IMR-90 (cell line): Measurements from ENCODE around the gene SEC61A1. TPM values are rescaled to one million over a fixed set of nuclear protein-coding genes. Genes with fewer than 3 reads are reported as not detected.

ENCODE experiments used
- ATAC-seq: fragments of 200-7000 bp; cut with Tn5 transposase; 2 replicates; pipeline ENCODE4 v1.9.1; 2020; ENCODE audit warnings: low read depth, mild to moderate bottlenecking, moderate library complexity
- BruUV-seq: library from RNA; stranded (reverse); fragments of 400-500 nt; replicated peaks from 2 replicates; lab custom pipeline; 2021; lab: Mats Ljungman, UMichigan
- CTCF ChIA-PET: fragments of 300-600 bp; formaldehyde crosslinking; extraction: SDS; loops from one replicate; lab custom pipeline; 2021; ENCODE audit warnings: antibody characterized with exemption; lab: Yijun Ruan, JAX
- POLR2A ChIA-PET: fragments of 300-600 bp; sonication (Branson Sonifier 250); formaldehyde crosslinking; loops from one replicate; lab custom pipeline; 2022; ENCODE audit warnings: antibody characterized with exemption; ENCODE audit not compliant: unreplicated experiment; lab: Charles Lee
- DNase-seq: peaks from one replicate; pipeline ENCODE4 v3.0.0; 2013
- H2AFZ ChIP-seq: replicated peaks from 2 replicates; pipeline ENCODE3; 2013; ENCODE audit warnings: low read length, mild to moderate bottlenecking; ENCODE audit not compliant: poor library complexity
- H2AK5ac ChIP-seq: 2 replicates; pipeline ENCODE4 v1.6.1; 2013; ENCODE audit warnings: low read depth, low read length, inconsistent platforms
- H2AK9ac ChIP-seq: replicated peaks from 2 replicates; pipeline ENCODE3; 2013; ENCODE audit warnings: mild to moderate bottlenecking, low read depth, low read length, moderate library complexity; ENCODE audit not compliant: poor library complexity
- H2BK120ac ChIP-seq: 2 replicates; pipeline ENCODE4 v1.6.1; 2013; ENCODE audit warnings: low read depth, low read length, inconsistent platforms
- H2BK15ac ChIP-seq: 3 replicates; pipeline ENCODE4 v1.6.1; 2013; ENCODE audit warnings: low read depth, low read length, inconsistent platforms
- H2BK20ac ChIP-seq: 2 replicates; pipeline ENCODE4 v1.6.1; 2013; ENCODE audit warnings: low read depth, mild to moderate bottlenecking, inconsistent platforms, low read length, moderate library complexity
- H2BK5ac ChIP-seq: 2 replicates; pipeline ENCODE4 v1.6.1; 2013; ENCODE audit warnings: mild to moderate bottlenecking, low read depth, low read length, inconsistent platforms; ENCODE audit not compliant: poor library complexity, severe bottlenecking
- H3K14ac ChIP-seq: replicated peaks from 2 replicates; pipeline ENCODE4 v1.6.1; 2013; ENCODE audit warnings: low read depth, low read length, inconsistent platforms
- H3K18ac ChIP-seq: 2 replicates; pipeline ENCODE4 v1.6.1; 2013; ENCODE audit warnings: low read depth, low read length, control low read depth
- H3K23ac ChIP-seq: 2 replicates; pipeline ENCODE4 v1.6.1; 2013; ENCODE audit warnings: low read depth, low read length, inconsistent platforms
- H3K27ac ChIP-seq: 2 replicates; pipeline ENCODE4 v1.5.1; 2013; ENCODE audit warnings: mild to moderate bottlenecking, control low read depth, low read length; ENCODE audit not compliant: insufficient read depth
- H3K27me3 ChIP-seq: 2 replicates; pipeline ENCODE4 v1.6.1; 2013; ENCODE audit warnings: low read length; ENCODE audit not compliant: control insufficient read depth, insufficient read depth
- H3K36me3 ChIP-seq: 2 replicates; pipeline ENCODE4 v1.6.1; 2013; ENCODE audit warnings: low read length, mixed read lengths; ENCODE audit not compliant: control insufficient read depth, insufficient read depth
- H3K4ac ChIP-seq: 2 replicates; pipeline ENCODE4 v1.6.1; 2013; ENCODE audit warnings: low read depth, low read length, inconsistent platforms
- H3K4me1 ChIP-seq: 2 replicates; pipeline ENCODE4 v1.6.1; 2013; ENCODE audit warnings: low read length, mixed read lengths; ENCODE audit not compliant: control insufficient read depth, insufficient read depth
- H3K4me2 ChIP-seq: 2 replicates; pipeline ENCODE4 v1.6.1; 2013; ENCODE audit warnings: low read depth, mild to moderate bottlenecking, control low read depth, low read length, moderate library complexity
- H3K4me3 ChIP-seq: 2 replicates; pipeline ENCODE4 v1.5.1; 2013; ENCODE audit warnings: low read depth, mild to moderate bottlenecking, control low read depth, low read length, moderate library complexity; ENCODE audit not compliant: insufficient read depth
- H3K56ac ChIP-seq: 2 replicates; pipeline ENCODE4 v1.6.1; 2013; ENCODE audit warnings: low read length, inconsistent platforms; ENCODE audit not compliant: insufficient read depth; ENCODE audit errors: extremely low read depth
- H3K79me1 ChIP-seq, 2 experiments: 2 replicates each; pipeline ENCODE4 v1.6.1; 2013; ENCODE audit warnings: low read length in 2 of 2, inconsistent platforms in 1 of 2, low read depth in 1 of 2
- H3K9ac ChIP-seq: 2 replicates; pipeline ENCODE4 v1.6.1; 2013; ENCODE audit warnings: low read depth, low read length, control low read depth
- H3K9me1 ChIP-seq: 2 replicates; pipeline ENCODE4 v1.6.1; 2013; ENCODE audit warnings: low read length, inconsistent platforms; ENCODE audit not compliant: insufficient read depth
- H3K9me3 ChIP-seq: 2 replicates; pipeline ENCODE4 v1.6.1; 2013; ENCODE audit warnings: low read length; ENCODE audit not compliant: control insufficient read depth, insufficient read depth
- H4K20me1 ChIP-seq: 2 replicates; pipeline ENCODE4 v1.6.1; 2013; ENCODE audit warnings: low read length, inconsistent platforms; ENCODE audit not compliant: insufficient read depth
- H4K5ac ChIP-seq: 2 replicates; pipeline ENCODE4 v1.6.1; 2013; ENCODE audit warnings: mild to moderate bottlenecking, low read depth, low read length, control low read depth
- H4K8ac ChIP-seq, 2 experiments: 2 replicates each; pipeline ENCODE4 v1.6.1; 2013; ENCODE audit warnings: low read depth in 2 of 2, low read length in 2 of 2, control low read depth in 1 of 2, inconsistent platforms in 1 of 2
- H4K91ac ChIP-seq: 2 replicates; pipeline ENCODE4 v1.6.1; 2013; ENCODE audit warnings: low read depth, low read length, inconsistent platforms; ENCODE audit not compliant: insufficient read depth
- BHLHE40 ChIP-seq: fragments of 150-350 bp; IDR thresholded peaks from 2 replicates; pipeline ENCODE4 v1.6.1; 2016; ENCODE audit warnings: mild to moderate bottlenecking, low read depth, low read length
- CHD1 ChIP-seq: IDR thresholded peaks from 2 replicates; pipeline ENCODE4 v1.6.1; 2012; ENCODE audit warnings: low read depth, low read length, improper control_type of control experiment
- CTCF ChIP-seq: conservative IDR thresholded peaks from 2 replicates; pipeline ENCODE4 v1.5.1; 2012; ENCODE audit warnings: mild to moderate bottlenecking, low read depth, low read length, improper control_type of control experiment
- ELK1 ChIP-seq: fragments of 150-350 bp; IDR thresholded peaks from 2 replicates; pipeline ENCODE4 v1.6.1; 2016; ENCODE audit warnings: low read depth, mild to moderate bottlenecking, low read length, moderate library complexity, borderline replicate concordance
- FOS ChIP-seq: fragments of 150-350 bp; IDR thresholded peaks from 2 replicates; pipeline ENCODE4 v1.6.1; 2016; ENCODE audit warnings: low read depth, low read length
- MAFK ChIP-seq: IDR thresholded peaks from 2 replicates; pipeline ENCODE4 v1.6.1; 2012; ENCODE audit warnings: low read depth, low read length, improper control_type of control experiment
- MAZ ChIP-seq: IDR thresholded peaks from 2 replicates; pipeline ENCODE4 v1.6.1; 2012; ENCODE audit warnings: low read depth, mild to moderate bottlenecking, low read length, improper control_type of control experiment, moderate library complexity, borderline replicate concordance
- MXI1 ChIP-seq: IDR thresholded peaks from 2 replicates; pipeline ENCODE4 v1.6.1; 2012; ENCODE audit warnings: low read depth, mild to moderate bottlenecking, low read length, moderate library complexity, borderline replicate concordance
- POLR2A ChIP-seq: IDR thresholded peaks from 2 replicates; pipeline ENCODE4 v1.6.1; 2012; ENCODE audit warnings: mild to moderate bottlenecking, low read depth, low read length
- RAD21 ChIP-seq: IDR thresholded peaks from 2 replicates; pipeline ENCODE4 v1.6.1; 2012; ENCODE audit warnings: low read length, improper control_type of control experiment
- RFX5 ChIP-seq: IDR thresholded peaks from 2 replicates; pipeline ENCODE4 v1.8.0; 2012; ENCODE audit warnings: low read depth, mild to moderate bottlenecking, low read length, moderate library complexity
- SMC3 ChIP-seq: fragments of 150-350 bp; IDR thresholded peaks from 2 replicates; pipeline ENCODE4 v1.6.1; 2016; ENCODE audit warnings: low read depth, mild to moderate bottlenecking, antibody characterized with exemption, low read length, moderate library complexity
- WGBS, 2 experiments: methylation state at CpG; one replicate each; pipeline versions ENCODE4 v1.1.5 to v1.1.7; 2013; ENCODE audit warnings: missing lambda C conversion rate in 2 of 2; ENCODE audit not compliant: insufficient read length in 1 of 2; ENCODE audit errors: extremely low coverage in 2 of 2; 5-methylcytosine and 5-hydroxymethylcytosine counted together
- dilution Hi-C: fragments of 300-500 bp; cut with HindIII; formaldehyde crosslinking; loops from one replicate; pipeline ENCODE4 v1.14.3; 2018; ENCODE audit warnings: low sequenced_read_pairs; ENCODE audit not compliant: unreplicated experiment
- in situ Hi-C: fragments of 300-500 bp; cut with MboI; formaldehyde crosslinking; loops from 3 replicates; pipeline ENCODE4 v1.14.3; 2019; ENCODE audit warnings: low sequenced_read_pairs, inconsistent platforms, mixed read lengths
- intact Hi-C: fragments of 100-400 bp; cut with micrococcal nuclease; formaldehyde crosslinking; loops from 2 replicates; pipeline ENCODE4 v1.10.0; 2022
- polyA plus RNA-seq, 3 experiments: library from polyadenylated mRNA; depleted of rRNA; stranded (reverse); fragments of >200 nt; gene quantifications; 2 replicates each; pipeline ENCODE4 v1.2.3, GENCODE V29; 2012; ENCODE audit warnings: low replicate concordance in 1 of 3
- total RNA-seq: library from RNA; depleted of rRNA; stranded (reverse); fragments of >200 nt; gene quantifications from 2 replicates; pipeline ENCODE4 v1.2.3, GENCODE V29; 2012

Gene SEC61A1
- total and polyA plus RNA-seq, 2 of the 4 experiments (the other 2 are of a cell fraction) = 377 to 478 TPM

- Histone ChIP-seq H3K27me3 (no peaks in the 10 kb centered on the region), H2BK120ac (no peak overlapping the region), H3K4me2 (no peak overlapping the region), H2BK15ac (no peak overlapping the region), H3K14ac (no peak overlapping the region), H3K36me3 (peaks cover 85% of the 10 kb centered on the region), H3K18ac (no peak overlapping the region), H3K56ac (no peak overlapping the region), H2BK5ac (no peak overlapping the region), H4K5ac (no peak overlapping the region), H3K9me1 (peaks cover 8% of the 10 kb centered on the region), H3K9me3 (no peaks in the 10 kb centered on the region), H2BK20ac (no peak overlapping the region), H2AFZ (no peak overlapping the region), H2AK5ac (no peak overlapping the region), H4K8ac (no peak overlapping the region), H3K4me1 (peaks cover 3% of the 10 kb centered on the region), H3K27ac (no peak overlapping the region), H3K79me1 (peaks cover 55 to 81% of the 10 kb centered on the region in 2 experiments), H3K4ac (no peak overlapping the region), H4K20me1 (peaks cover 75% of the 10 kb centered on the region), H3K23ac (no peak overlapping the region), H4K91ac (no peak overlapping the region), H3K9ac (no peak overlapping the region), H2AK9ac (no peak overlapping the region), H3K4me3 (no peak overlapping the region)
- no peak for ATAC-seq
- TF ChIP-seq MAZ (no peak), RAD21 (no peak), MAFK (no peak), SMC3 (no peak), POLR2A (no peak), FOS (no peak), BHLHE40 (no peak), RFX5 (no peak), CTCF (no peak), ELK1 (no peak), MXI1 (no peak), CHD1 (no peak)
- ChIA-PET POLR2A (no interaction called here), CTCF (interaction anchor here (1.1 kb wide), 1 partner anchor 17 kb away, joined by 3 read pairs; no protein-coding TSS in a partner anchor)
- BruUV-seq = no TSS peak
- dilution Hi-C loops (no loop called here), in situ Hi-C loops (no loop called here), intact Hi-C loops (no loop called here)
- WGBS, 2 experiments = 75% methylated on average over 2 of the region's 7 CpGs; no CpG with 5 or more reads in 1 of the 2 experiments
- no peak for DNase-seq
These were observed 15.3 kb downstream of the SEC61A1 start for GRCh38 chr3:128067489-128067888.
